ENCODE data around the gene PRXL2B.
"Not testable (repeated sequence)": the region's sequence is repeated elsewhere in the genome, so short reads cannot be mapped to it uniquely, and the experiment has no call there.

PRXL2B gene

GRCh38 chr1:2551544-2551943, 35.0 kb upstream of the PRXL2B start:
- not testable (repeated sequence) for DNase-seq

GRCh38 chr1:2552189-2552588, 34.4 kb upstream of the PRXL2B start:
- DNase-seq: no peak

GRCh38 chr1:2553076-2553475, 33.5 kb upstream of the PRXL2B start:
- not testable (repeated sequence) for DNase-seq

GRCh38 chr1:2553871-2554620, 32.5 kb upstream of the PRXL2B start:
- no peak for DNase-seq

GRCh38 chr1:2554621-2555387, 31.8 kb upstream of the PRXL2B start:
- DNase-seq: no peak

GRCh38 chr1:2555634-2556276, 30.8 kb upstream of the PRXL2B start:
- DNase-seq: peak; percentile 48

- peak; percentile 82 for DNase-seq
These were observed 30.3 kb upstream of the PRXL2B start, which contains the start of gene TNFRSF14 for GRCh38 chr1:2556277-2556677. TSS of gene TNFRSF14 (plus strand) at chr1:2556371. CDS start at chr1:2556665, 294 bp downstream.

- DNase-seq: no peak
These were observed 29.7 kb upstream of the PRXL2B start for GRCh38 chr1:2556678-2557481.

GRCh38 chr1:2557482-2558400, 28.8 kb upstream of the PRXL2B start:
- no peak for DNase-seq

GRCh38 chr1:2558420-2558819, 28.2 kb upstream of the PRXL2B start:
- DNase-seq: no peak

- no peak for DNase-seq
These were observed 27.7 kb upstream of the PRXL2B start for GRCh38 chr1:2558861-2559260.

- no peak for DNase-seq
These were observed 26.9 kb upstream of the PRXL2B start for GRCh38 chr1:2559509-2560298.

- DNase-seq: no peak
These were observed 26.1 kb upstream of the PRXL2B start for GRCh38 chr1:2560299-2561073.

- no peak for DNase-seq
These were observed 25.1 kb upstream of the PRXL2B start for GRCh38 chr1:2561446-2561845.

GRCh38 chr1:2561898-2562895, 24.4 kb upstream of the PRXL2B start:
- no peak for DNase-seq

GRCh38 chr1:2563205-2563604, 23.4 kb upstream of the PRXL2B start:
- DNase-seq: no peak

GRCh38 chr1:2564006-2564814, 22.4 kb upstream of the PRXL2B start:
- DNase-seq: no peak
